ENCODE results near the gene ITCH.

DNA sequence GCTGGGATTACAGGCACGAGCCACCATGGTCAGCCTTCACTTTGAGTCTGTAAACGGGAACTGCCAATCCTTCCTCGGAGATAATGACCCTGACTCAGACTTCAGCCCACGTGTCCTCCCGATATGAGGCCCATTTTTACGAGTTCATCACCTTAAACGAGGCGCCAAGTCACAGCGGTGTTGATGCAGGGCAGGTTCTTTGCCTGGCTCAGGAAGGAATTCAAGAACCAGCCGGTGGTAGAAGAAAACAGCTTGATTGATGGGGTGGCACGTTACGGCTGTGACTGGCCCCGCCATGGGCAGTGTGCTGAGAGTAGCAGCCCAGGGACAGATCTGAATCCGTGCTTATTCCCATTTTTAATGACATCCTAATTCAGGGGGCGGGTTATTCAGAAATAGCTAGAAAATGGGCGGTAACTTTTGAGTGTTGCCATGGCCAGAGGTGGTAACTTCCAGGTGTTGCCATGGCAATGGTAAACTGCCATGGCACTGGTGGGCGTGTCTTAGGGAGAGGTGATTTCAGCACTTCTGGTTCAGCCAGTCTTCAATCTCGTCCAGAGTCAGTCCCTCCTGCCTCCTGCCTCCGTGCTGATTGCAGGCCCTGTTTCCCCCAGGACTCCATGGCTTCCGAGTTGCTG is 186.3 kb downstream of the ITCH start:
- TF ChIP-seq, protein P1, sequence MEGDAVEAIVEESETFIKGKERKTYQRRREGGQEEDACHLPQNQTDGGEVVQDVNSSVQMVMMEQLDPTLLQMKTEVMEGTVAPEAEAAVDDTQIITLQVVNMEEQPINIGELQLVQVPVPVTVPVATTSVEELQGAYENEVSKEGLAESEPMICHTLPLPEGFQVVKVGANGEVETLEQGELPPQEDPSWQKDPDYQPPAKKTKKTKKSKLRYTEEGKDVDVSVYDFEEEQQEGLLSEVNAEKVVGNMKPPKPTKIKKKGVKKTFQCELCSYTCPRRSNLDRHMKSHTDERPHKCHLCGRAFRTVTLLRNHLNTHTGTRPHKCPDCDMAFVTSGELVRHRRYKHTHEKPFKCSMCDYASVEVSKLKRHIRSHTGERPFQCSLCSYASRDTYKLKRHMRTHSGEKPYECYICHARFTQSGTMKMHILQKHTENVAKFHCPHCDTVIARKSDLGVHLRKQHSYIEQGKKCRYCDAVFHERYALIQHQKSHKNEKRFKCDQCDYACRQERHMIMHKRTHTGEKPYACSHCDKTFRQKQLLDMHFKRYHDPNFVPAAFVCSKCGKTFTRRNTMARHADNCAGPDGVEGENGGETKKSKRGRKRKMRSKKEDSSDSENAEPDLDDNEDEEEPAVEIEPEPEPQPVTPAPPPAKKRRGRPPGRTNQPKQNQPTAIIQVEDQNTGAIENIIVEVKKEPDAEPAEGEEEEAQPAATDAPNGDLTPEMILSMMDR (IDR thresholded peaks at IDR 0.05) = no peak
- TF ChIP-seq POLR2AphosphoS5 (IDR thresholded peaks at IDR 0.05; ENCODE audit: insufficient read depth in 1 of 2, low read depth in 1 of 2) (no peak), POLR2A (IDR thresholded peaks at IDR 0.05) (no peak)
